ENCODE results near the gene MISP3.

DNA sequence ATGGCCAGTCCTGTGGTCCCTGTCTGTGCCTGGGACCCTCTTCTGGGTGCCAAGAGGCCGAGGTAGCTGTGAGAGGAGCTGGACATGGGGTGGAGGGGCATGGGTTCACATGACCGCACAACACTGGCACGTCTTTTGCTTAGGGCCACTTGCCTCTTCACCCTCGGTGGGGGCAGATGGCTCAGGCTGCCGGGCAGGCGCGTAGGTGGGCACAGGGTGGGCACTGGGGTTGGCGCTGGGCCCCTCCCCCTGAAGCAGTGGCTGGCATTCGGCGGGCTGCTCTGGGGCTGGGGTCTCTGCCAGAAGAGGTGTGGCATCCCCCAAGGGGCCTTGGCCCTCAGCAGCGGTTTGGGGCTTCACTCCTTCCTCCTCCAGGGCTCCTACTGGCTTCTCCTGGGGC is 19.1 kb upstream of the MISP3 start:
- no peak for TF ChIP-seq POLR2A (IDR thresholded peaks at IDR 0.05)
- TF ChIP-seq, protein P1, sequence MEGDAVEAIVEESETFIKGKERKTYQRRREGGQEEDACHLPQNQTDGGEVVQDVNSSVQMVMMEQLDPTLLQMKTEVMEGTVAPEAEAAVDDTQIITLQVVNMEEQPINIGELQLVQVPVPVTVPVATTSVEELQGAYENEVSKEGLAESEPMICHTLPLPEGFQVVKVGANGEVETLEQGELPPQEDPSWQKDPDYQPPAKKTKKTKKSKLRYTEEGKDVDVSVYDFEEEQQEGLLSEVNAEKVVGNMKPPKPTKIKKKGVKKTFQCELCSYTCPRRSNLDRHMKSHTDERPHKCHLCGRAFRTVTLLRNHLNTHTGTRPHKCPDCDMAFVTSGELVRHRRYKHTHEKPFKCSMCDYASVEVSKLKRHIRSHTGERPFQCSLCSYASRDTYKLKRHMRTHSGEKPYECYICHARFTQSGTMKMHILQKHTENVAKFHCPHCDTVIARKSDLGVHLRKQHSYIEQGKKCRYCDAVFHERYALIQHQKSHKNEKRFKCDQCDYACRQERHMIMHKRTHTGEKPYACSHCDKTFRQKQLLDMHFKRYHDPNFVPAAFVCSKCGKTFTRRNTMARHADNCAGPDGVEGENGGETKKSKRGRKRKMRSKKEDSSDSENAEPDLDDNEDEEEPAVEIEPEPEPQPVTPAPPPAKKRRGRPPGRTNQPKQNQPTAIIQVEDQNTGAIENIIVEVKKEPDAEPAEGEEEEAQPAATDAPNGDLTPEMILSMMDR (IDR thresholded peaks at IDR 0.05) = no peak

All from uterus (tissue), 2 donors.